IMR-90 (cell line): ENCODE data around the gene THY1. TPM values are rescaled to one million over a fixed set of nuclear protein-coding genes. Genes with fewer than 3 reads are reported as not detected.

Source experiments
- ATAC-seq: fragments of 200-7000 bp; cut with Tn5 transposase; 2 replicates; pipeline ENCODE4 v1.9.1; 2020; ENCODE audit warnings: low read depth, mild to moderate bottlenecking, moderate library complexity
- BruUV-seq: library from RNA; stranded (reverse); fragments of 400-500 nt; replicated peaks from 2 replicates; lab custom pipeline; 2021; lab: Mats Ljungman, UMichigan
- CTCF ChIA-PET: fragments of 300-600 bp; formaldehyde crosslinking; extraction: SDS; loops from one replicate; lab custom pipeline; 2021; ENCODE audit warnings: antibody characterized with exemption; lab: Yijun Ruan, JAX
- POLR2A ChIA-PET: fragments of 300-600 bp; sonication (Branson Sonifier 250); formaldehyde crosslinking; loops from one replicate; lab custom pipeline; 2022; ENCODE audit warnings: antibody characterized with exemption; ENCODE audit not compliant: unreplicated experiment; lab: Charles Lee
- DNase-seq: peaks from one replicate; pipeline ENCODE4 v3.0.0; 2013
- H2AFZ ChIP-seq: replicated peaks from 2 replicates; pipeline ENCODE3; 2013; ENCODE audit warnings: low read length, mild to moderate bottlenecking; ENCODE audit not compliant: poor library complexity
- H2AK5ac ChIP-seq: 2 replicates; pipeline ENCODE4 v1.6.1; 2013; ENCODE audit warnings: low read depth, low read length, inconsistent platforms
- H2AK9ac ChIP-seq: replicated peaks from 2 replicates; pipeline ENCODE3; 2013; ENCODE audit warnings: mild to moderate bottlenecking, low read depth, low read length, moderate library complexity; ENCODE audit not compliant: poor library complexity
- H2BK120ac ChIP-seq: 2 replicates; pipeline ENCODE4 v1.6.1; 2013; ENCODE audit warnings: low read depth, low read length, inconsistent platforms
- H2BK15ac ChIP-seq: 3 replicates; pipeline ENCODE4 v1.6.1; 2013; ENCODE audit warnings: low read depth, low read length, inconsistent platforms
- H2BK20ac ChIP-seq: 2 replicates; pipeline ENCODE4 v1.6.1; 2013; ENCODE audit warnings: low read depth, mild to moderate bottlenecking, inconsistent platforms, low read length, moderate library complexity
- H2BK5ac ChIP-seq: 2 replicates; pipeline ENCODE4 v1.6.1; 2013; ENCODE audit warnings: mild to moderate bottlenecking, low read depth, low read length, inconsistent platforms; ENCODE audit not compliant: poor library complexity, severe bottlenecking
- H3K14ac ChIP-seq: replicated peaks from 2 replicates; pipeline ENCODE4 v1.6.1; 2013; ENCODE audit warnings: low read depth, low read length, inconsistent platforms
- H3K18ac ChIP-seq: 2 replicates; pipeline ENCODE4 v1.6.1; 2013; ENCODE audit warnings: low read depth, low read length, control low read depth
- H3K23ac ChIP-seq: 2 replicates; pipeline ENCODE4 v1.6.1; 2013; ENCODE audit warnings: low read depth, low read length, inconsistent platforms
- H3K27ac ChIP-seq: 2 replicates; pipeline ENCODE4 v1.5.1; 2013; ENCODE audit warnings: mild to moderate bottlenecking, control low read depth, low read length; ENCODE audit not compliant: insufficient read depth
- H3K27me3 ChIP-seq: 2 replicates; pipeline ENCODE4 v1.6.1; 2013; ENCODE audit warnings: low read length; ENCODE audit not compliant: control insufficient read depth, insufficient read depth
- H3K36me3 ChIP-seq: 2 replicates; pipeline ENCODE4 v1.6.1; 2013; ENCODE audit warnings: low read length, mixed read lengths; ENCODE audit not compliant: control insufficient read depth, insufficient read depth
- H3K4ac ChIP-seq: 2 replicates; pipeline ENCODE4 v1.6.1; 2013; ENCODE audit warnings: low read depth, low read length, inconsistent platforms
- H3K4me1 ChIP-seq: 2 replicates; pipeline ENCODE4 v1.6.1; 2013; ENCODE audit warnings: low read length, mixed read lengths; ENCODE audit not compliant: control insufficient read depth, insufficient read depth
- H3K4me2 ChIP-seq: 2 replicates; pipeline ENCODE4 v1.6.1; 2013; ENCODE audit warnings: low read depth, mild to moderate bottlenecking, control low read depth, low read length, moderate library complexity
- H3K4me3 ChIP-seq: 2 replicates; pipeline ENCODE4 v1.5.1; 2013; ENCODE audit warnings: low read depth, mild to moderate bottlenecking, control low read depth, low read length, moderate library complexity; ENCODE audit not compliant: insufficient read depth
- H3K56ac ChIP-seq: 2 replicates; pipeline ENCODE4 v1.6.1; 2013; ENCODE audit warnings: low read length, inconsistent platforms; ENCODE audit not compliant: insufficient read depth; ENCODE audit errors: extremely low read depth
- H3K79me1 ChIP-seq, 2 experiments: 2 replicates each; pipeline ENCODE4 v1.6.1; 2013; ENCODE audit warnings: low read length in 2 of 2, inconsistent platforms in 1 of 2, low read depth in 1 of 2
- H3K9ac ChIP-seq: 2 replicates; pipeline ENCODE4 v1.6.1; 2013; ENCODE audit warnings: low read depth, low read length, control low read depth
- H3K9me1 ChIP-seq: 2 replicates; pipeline ENCODE4 v1.6.1; 2013; ENCODE audit warnings: low read length, inconsistent platforms; ENCODE audit not compliant: insufficient read depth
- H3K9me3 ChIP-seq: 2 replicates; pipeline ENCODE4 v1.6.1; 2013; ENCODE audit warnings: low read length; ENCODE audit not compliant: control insufficient read depth, insufficient read depth
- H4K20me1 ChIP-seq: 2 replicates; pipeline ENCODE4 v1.6.1; 2013; ENCODE audit warnings: low read length, inconsistent platforms; ENCODE audit not compliant: insufficient read depth
- H4K5ac ChIP-seq: 2 replicates; pipeline ENCODE4 v1.6.1; 2013; ENCODE audit warnings: mild to moderate bottlenecking, low read depth, low read length, control low read depth
- H4K8ac ChIP-seq, 2 experiments: 2 replicates each; pipeline ENCODE4 v1.6.1; 2013; ENCODE audit warnings: low read depth in 2 of 2, low read length in 2 of 2, control low read depth in 1 of 2, inconsistent platforms in 1 of 2
- H4K91ac ChIP-seq: 2 replicates; pipeline ENCODE4 v1.6.1; 2013; ENCODE audit warnings: low read depth, low read length, inconsistent platforms; ENCODE audit not compliant: insufficient read depth
- BHLHE40 ChIP-seq: fragments of 150-350 bp; IDR thresholded peaks from 2 replicates; pipeline ENCODE4 v1.6.1; 2016; ENCODE audit warnings: mild to moderate bottlenecking, low read depth, low read length
- CEBPB ChIP-seq: IDR thresholded peaks from 2 replicates; pipeline ENCODE4 v1.6.1; 2012; ENCODE audit warnings: low read depth, low read length, improper control_type of control experiment
- ELK1 ChIP-seq: fragments of 150-350 bp; IDR thresholded peaks from 2 replicates; pipeline ENCODE4 v1.6.1; 2016; ENCODE audit warnings: low read depth, mild to moderate bottlenecking, low read length, moderate library complexity, borderline replicate concordance
- FOS ChIP-seq: fragments of 150-350 bp; IDR thresholded peaks from 2 replicates; pipeline ENCODE4 v1.6.1; 2016; ENCODE audit warnings: low read depth, low read length
- MAFK ChIP-seq: IDR thresholded peaks from 2 replicates; pipeline ENCODE4 v1.6.1; 2012; ENCODE audit warnings: low read depth, low read length, improper control_type of control experiment
- NFE2L2 ChIP-seq: fragments of 150-350 bp; IDR thresholded peaks from 2 replicates; pipeline ENCODE4 v1.6.1; 2016; ENCODE audit warnings: low read depth, mild to moderate bottlenecking, low read length
- RFX5 ChIP-seq: IDR thresholded peaks from 2 replicates; pipeline ENCODE4 v1.8.0; 2012; ENCODE audit warnings: low read depth, mild to moderate bottlenecking, low read length, moderate library complexity
- SMC3 ChIP-seq: fragments of 150-350 bp; IDR thresholded peaks from 2 replicates; pipeline ENCODE4 v1.6.1; 2016; ENCODE audit warnings: low read depth, mild to moderate bottlenecking, antibody characterized with exemption, low read length, moderate library complexity
- WGBS, 2 experiments: methylation state at CpG; one replicate each; pipeline versions ENCODE4 v1.1.5 to v1.1.7; 2013; ENCODE audit warnings: missing lambda C conversion rate in 2 of 2; ENCODE audit not compliant: insufficient read length in 1 of 2; ENCODE audit errors: extremely low coverage in 2 of 2; 5-methylcytosine and 5-hydroxymethylcytosine counted together
- dilution Hi-C: fragments of 300-500 bp; cut with HindIII; formaldehyde crosslinking; loops from one replicate; pipeline ENCODE4 v1.14.3; 2018; ENCODE audit warnings: low sequenced_read_pairs; ENCODE audit not compliant: unreplicated experiment
- in situ Hi-C: fragments of 300-500 bp; cut with MboI; formaldehyde crosslinking; loops from 3 replicates; pipeline ENCODE4 v1.14.3; 2019; ENCODE audit warnings: low sequenced_read_pairs, inconsistent platforms, mixed read lengths
- intact Hi-C: fragments of 100-400 bp; cut with micrococcal nuclease; formaldehyde crosslinking; loops from 2 replicates; pipeline ENCODE4 v1.10.0; 2022
- polyA plus RNA-seq, 3 experiments: library from polyadenylated mRNA; depleted of rRNA; stranded (reverse); fragments of >200 nt; gene quantifications; 2 replicates each; pipeline ENCODE4 v1.2.3, GENCODE V29; 2012; ENCODE audit warnings: low replicate concordance in 1 of 3
- total RNA-seq: library from RNA; depleted of rRNA; stranded (reverse); fragments of >200 nt; gene quantifications from 2 replicates; pipeline ENCODE4 v1.2.3, GENCODE V29; 2012

The THY1 gene
- total and polyA plus RNA-seq, 2 of the 4 experiments (the other 2 are of a cell fraction) = 703 to 2,603 TPM

- Histone ChIP-seq H3K4ac (no peak overlapping the region), H3K23ac (no peak overlapping the region), H2BK5ac (no peak overlapping the region), H2AFZ (no peak overlapping the region), H3K4me2 (no peak overlapping the region), H2BK120ac (no peak overlapping the region), H3K14ac (no peak overlapping the region; the same call in 1 of the 2 replicates), H3K79me1 (no peaks in the 10 kb centered on the region), H4K91ac (no peak overlapping the region), H4K5ac (no peak overlapping the region), H4K20me1 (no peaks in the 10 kb centered on the region), H2BK15ac (no peak overlapping the region), H2AK9ac (no peak overlapping the region), H3K9me1 (no peaks in the 10 kb centered on the region; the same call in 1 of the 2 replicates), H3K36me3 (no peaks in the 10 kb centered on the region), H3K27me3 (peaks cover 2% of the 10 kb centered on the region), H4K8ac (no peak overlapping the region), H3K9ac (no peak overlapping the region), H2AK5ac (no peak overlapping the region), H3K4me1 (peaks cover 26% of the 10 kb centered on the region), H3K9me3 (no peaks in the 10 kb centered on the region), H2BK20ac (no peak overlapping the region), H3K56ac (no peak overlapping the region), H3K4me3 (no peak overlapping the region), H3K27ac (no peak overlapping the region), H3K18ac (no peak overlapping the region)
- ATAC-seq (no peak), DNase-seq (no peak)
- BruUV-seq = no TSS peak
- POLR2A ChIA-PET = no interaction called here
- WGBS, 2 experiments = no CpG with 5 or more reads among the region's 6 CpGs
- dilution Hi-C loops = no loop called here
- in situ Hi-C loops = no loop called here
- TF ChIP-seq SMC3 (no peak), CEBPB (no peak), MAFK (no peak), NFE2L2 (no peak), ELK1 (no peak), BHLHE40 (no peak), RFX5 (no peak), FOS (no peak)
- intact Hi-C loops = no loop called here
- CTCF ChIA-PET = interaction anchor here (0.6 kb wide), 1 partner anchor 69 kb away, joined by 3 read pairs; no protein-coding TSS in a partner anchor
These were observed 44.9 kb downstream of the THY1 start for GRCh38 chr11:119377961-119378667.
